HEK293T (cell line): Measurements from ENCODE around the gene OAT.

Experiments used
- ARNT ChIP-seq: fragments of 450-650 bp; IDR thresholded peaks from 2 replicates; pipeline ENCODE4 v1.6.1; 2017; ENCODE audit warnings: mild to moderate bottlenecking
- CTBP1 ChIP-seq: fragments of 450-650 bp; IDR thresholded peaks from 2 replicates; pipeline ENCODE4 v1.6.1; 2016; ENCODE audit warnings: borderline replicate concordance
- ELF4 ChIP-seq: fragments of 450-650 bp; IDR thresholded peaks from 2 replicates; pipeline ENCODE4 v1.6.1; 2017; ENCODE audit warnings: antibody characterized with exemption
- FOXA1 ChIP-seq: fragments of 450-650 bp; IDR thresholded peaks from 2 replicates; pipeline ENCODE4 v1.6.1; 2016; ENCODE audit warnings: mild to moderate bottlenecking
- FOXK2 ChIP-seq: fragments of 450-650 bp; IDR thresholded peaks from 2 replicates; pipeline ENCODE4 v1.6.1; 2016; ENCODE audit warnings: mild to moderate bottlenecking
- HDGF ChIP-seq: fragments of 450-650 bp; IDR thresholded peaks from 2 replicates; pipeline ENCODE4 v1.6.1; 2017; ENCODE audit warnings: antibody characterized with exemption, borderline replicate concordance
- LEF1 ChIP-seq: fragments of 450-650 bp; IDR thresholded peaks from 2 replicates; pipeline ENCODE4 v1.6.1; 2017; ENCODE audit warnings: mild to moderate bottlenecking, borderline replicate concordance
- NFRKB ChIP-seq: fragments of 450-650 bp; IDR thresholded peaks from 2 replicates; pipeline ENCODE4 v1.6.1; 2016; ENCODE audit warnings: mild to moderate bottlenecking, moderate library complexity
- SUZ12 ChIP-seq: fragments of 450-650 bp; IDR thresholded peaks from 2 replicates; pipeline ENCODE4 v1.6.1; 2016; ENCODE audit warnings: mild to moderate bottlenecking

DNA sequence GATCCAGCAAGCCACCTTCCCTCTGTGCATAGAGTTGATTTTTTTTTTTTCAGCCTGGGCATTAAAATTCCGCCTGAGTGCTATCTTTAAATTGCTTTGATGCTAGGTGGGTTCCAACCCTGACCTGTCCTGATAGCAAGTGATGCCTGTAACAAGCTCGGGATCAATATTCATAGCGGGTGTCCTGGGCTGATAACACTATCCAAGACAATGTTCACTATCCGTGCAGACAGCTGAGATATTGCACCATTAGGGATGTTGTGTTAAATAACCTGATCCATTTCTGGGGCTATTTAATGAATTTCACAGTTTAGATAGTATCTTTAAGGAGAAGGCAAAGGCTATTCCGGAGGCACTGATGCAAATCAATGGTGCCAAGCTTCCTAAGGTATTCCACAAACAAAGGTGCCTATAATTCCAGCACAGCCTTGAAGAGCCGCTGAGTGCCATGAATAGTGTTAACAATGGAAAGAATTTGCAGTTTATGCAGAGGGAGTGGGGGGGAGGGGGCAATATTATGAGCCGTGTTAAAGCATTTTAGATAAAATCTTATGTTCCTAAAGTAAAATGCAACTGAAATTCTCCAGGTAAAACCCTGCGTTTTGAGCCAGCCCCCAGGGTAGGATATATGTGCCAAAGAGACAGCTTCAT, 35.4 kb upstream of the OAT start:
- TF ChIP-seq ELF4 (no peak), FOXK2 (no peak), HDGF (no peak), FOXA1 (no peak), NFRKB (no peak), ARNT (no peak), SUZ12 (no peak), LEF1 (no peak), CTBP1 (no peak)
